HCT116 (cell line): ENCODE results near the gene FAM131A. TPM values are rescaled to one million over a fixed set of nuclear protein-coding genes. Genes with fewer than 3 reads are reported as not detected.

ENCODE experiments used
- ATAC-seq: fragments of 200-7000 bp; cut with Tn5 transposase; 2 replicates; pipeline ENCODE4 v1.9.1; 2020; ENCODE audit warnings: mild to moderate bottlenecking, moderate library complexity
- BruUV-seq: library from RNA; stranded (reverse); fragments of 400-500 nt; replicated peaks from 2 replicates; lab custom pipeline; 2021; lab: Mats Ljungman, UMichigan
- CTCF ChIA-PET: fragments of 300-600 bp; sonication (Branson Sonifier 250); formaldehyde crosslinking; loops from one replicate; lab custom pipeline; 2021; ENCODE audit warnings: antibody characterized with exemption; lab: Charles Lee
- POLR2A ChIA-PET: fragments of 300-600, 350-600 bp; sonication (Branson Sonifier 250); formaldehyde crosslinking; loops from one replicate; lab custom pipeline; 2021; ENCODE audit warnings: antibody characterized with exemption; lab: Charles Lee
- RAD21 ChIA-PET, 2 experiments: fragments of 300-600 bp; sonication (Branson Sonifier 250); formaldehyde crosslinking; loops; one replicate each; lab custom pipeline; 2023; ENCODE audit warnings: low total read pairs in 2 of 2; ENCODE audit not compliant: uncharacterized antibody in 2 of 2, unreplicated experiment in 2 of 2, low non-redundant PET in 1 of 2; lab: Charles Lee
- DNase-seq: peaks from one replicate; pipeline ENCODE4 v3.0.0-alpha.2; 2010; ENCODE audit warnings: low read depth, low spot score
- H2AFZ ChIP-seq: fragments of 200-600 bp; shearing (Covaris generic), sonication (generic); 2 replicates; pipeline ENCODE4 v1.6.1; 2017; ENCODE audit warnings: low read depth, mixed run types, mixed read lengths, antibody characterized with exemption, low read length; ENCODE audit not compliant: poor library complexity, severe bottlenecking
- H3K27ac ChIP-seq: 2 replicates; pipeline ENCODE4 v1.5.1; 2012; ENCODE audit warnings: low read depth, low read length
- H3K27me3 ChIP-seq: fragments of 200-600 bp; sonication (generic); 2 replicates; pipeline ENCODE4 v1.6.1; 2016; ENCODE audit warnings: mixed run types, low read length, mixed read lengths; ENCODE audit not compliant: insufficient read depth
- H3K36me3 ChIP-seq, 2 experiments: fragments of 200-500 bp in 1 of 2; fragments of 200-600 bp in 1 of 2; sonication (Bioruptor generic) in 1 of 2; sonication (generic) in 1 of 2; 2 replicates each; pipeline versions ENCODE4 v1.5.1 to v1.6.1; 2014 to 2016; ENCODE audit warnings: low read length in 2 of 2, inconsistent platforms in 1 of 2, mixed read lengths in 1 of 2, mixed run types in 1 of 2; ENCODE audit not compliant: insufficient read depth in 2 of 2, control insufficient read depth in 1 of 2
- H3K4me1 ChIP-seq, 2 experiments: fragments of 200-600 bp in 1 of 2; sonication (generic) in 1 of 2; 2 replicates each; pipeline versions ENCODE4 v1.5.1 to v1.6.1; 2012 to 2017; ENCODE audit warnings: low read length in 2 of 2, inconsistent platforms in 1 of 2, mild to moderate bottlenecking in 1 of 2, mixed read lengths in 1 of 2, mixed run types in 1 of 2, moderate library complexity in 1 of 2; ENCODE audit not compliant: insufficient read depth in 2 of 2, control insufficient read depth in 1 of 2
- H3K4me2 ChIP-seq: fragments of 200-600 bp; sonication (generic); 2 replicates; pipeline ENCODE4 v1.6.1; 2017; ENCODE audit warnings: mixed run types, low read length, mixed read lengths
- H3K4me3 ChIP-seq, 2 experiments: fragments of 200-600 bp in 1 of 2; sonication (generic) in 1 of 2; replicated peaks in 1 of 2; 2 replicates each; pipeline ENCODE4 v1.5.1; 2011 to 2016; ENCODE audit warnings: low read length in 2 of 2, control low read depth in 1 of 2, low read depth in 1 of 2, mild to moderate bottlenecking in 1 of 2, mixed read lengths in 1 of 2, mixed run types in 1 of 2
- H3K79me2 ChIP-seq: fragments of 200-600 bp; sonication (generic); 2 replicates; pipeline ENCODE4 v1.6.1; 2017; ENCODE audit warnings: mild to moderate bottlenecking, mixed run types, low read length, moderate library complexity, mixed read lengths; ENCODE audit not compliant: insufficient read depth
- H3K9ac ChIP-seq: fragments of 200-600 bp; sonication (generic); 2 replicates; pipeline ENCODE4 v1.6.1; 2016; ENCODE audit warnings: low read length, mixed read lengths
- H3K9me2 ChIP-seq: fragments of 200-600 bp; sonication (generic), shearing (Covaris generic); 2 replicates; pipeline ENCODE4 v1.6.1; 2017; ENCODE audit warnings: mixed run types, mild to moderate bottlenecking, moderate library complexity; ENCODE audit not compliant: insufficient read depth
- H3K9me3 ChIP-seq, 2 experiments: fragments of 200-500 bp in 1 of 2; fragments of 200-600 bp in 1 of 2; sonication (Bioruptor generic) in 1 of 2; sonication (generic) in 1 of 2; 2 replicates each; pipeline ENCODE4 v1.6.1; 2014 to 2017; ENCODE audit warnings: low read length in 2 of 2, mixed read lengths in 2 of 2, inconsistent platforms in 1 of 2, low read depth in 1 of 2, mild to moderate bottlenecking in 1 of 2, mixed run types in 1 of 2, moderate library complexity in 1 of 2; ENCODE audit not compliant: control insufficient read depth in 1 of 2, insufficient read depth in 1 of 2
- H4K20me1 ChIP-seq: fragments of 200-600 bp; sonication (generic), shearing (Covaris generic); 2 replicates; pipeline ENCODE4 v1.6.1; 2017; ENCODE audit warnings: mixed run types, mild to moderate bottlenecking, moderate library complexity; ENCODE audit not compliant: insufficient read depth
- ATF3 ChIP-seq: IDR thresholded peaks from 2 replicates; pipeline ENCODE4 v1.6.1; 2012
- CEBPB ChIP-seq: IDR thresholded peaks from 2 replicates; pipeline ENCODE4 v1.6.1; 2012; ENCODE audit warnings: low read depth
- CTCF ChIP-seq, 3 experiments: fragments of 200-600 bp in 1 of 3; sonication (generic) in 1 of 3; IDR thresholded peaks in 2 of 3; conservative IDR thresholded peaks in 1 of 3; 2 replicates each; pipeline ENCODE4 v1.5.1; 2012 to 2017; ENCODE audit warnings: low read depth in 2 of 3, low read length in 2 of 3, antibody characterized with exemption in 1 of 3, borderline replicate concordance in 1 of 3, control low read depth in 1 of 3, mild to moderate bottlenecking in 1 of 3, mixed read lengths in 1 of 3, mixed run types in 1 of 3, moderate library complexity in 1 of 3; ENCODE audit not compliant: insufficient read depth in 1 of 3
- EGR1 ChIP-seq: IDR thresholded peaks from 2 replicates; pipeline ENCODE4 v1.6.1; 2012; ENCODE audit warnings: low read depth
- EZH2 ChIP-seq: fragments of 200-600 bp; sonication (generic); IDR thresholded peaks from 2 replicates; pipeline ENCODE4 v1.6.1; 2017; ENCODE audit warnings: antibody characterized with exemption, mixed run types
- FOSL1 ChIP-seq: IDR thresholded peaks from 2 replicates; pipeline ENCODE4 v1.6.1; 2012; ENCODE audit warnings: low read depth
- POLR2A ChIP-seq: IDR thresholded peaks from 2 replicates; pipeline ENCODE4 v1.7.0; 2011; ENCODE audit warnings: borderline replicate concordance; ENCODE audit not compliant: insufficient read depth, insufficient read length; ENCODE audit errors: extremely low read depth
- REST ChIP-seq: IDR thresholded peaks from 2 replicates; pipeline ENCODE4 v1.6.1; 2012; ENCODE audit warnings: low read depth
- SP1 ChIP-seq: IDR thresholded peaks from 2 replicates; pipeline ENCODE4 v1.6.1; 2012; ENCODE audit warnings: low read depth
- SRF ChIP-seq: IDR thresholded peaks from 2 replicates; pipeline ENCODE4 v1.6.1; 2012; ENCODE audit warnings: low read depth
- TCF7L2 ChIP-seq: IDR thresholded peaks from 2 replicates; pipeline ENCODE4 v1.7.0; 2011; ENCODE audit warnings: borderline replicate concordance, inconsistent platforms; ENCODE audit not compliant: insufficient read depth, insufficient read length; ENCODE audit errors: extremely low read depth
- ZFX ChIP-seq: fragments of 450-650 bp; IDR thresholded peaks from 2 replicates; pipeline ENCODE4 v1.6.1; 2017
- ZNF274 ChIP-seq: fragments of 200-500 bp; sonication (Bioruptor generic); IDR thresholded peaks from 2 replicates; pipeline ENCODE4 v1.6.1; 2014; ENCODE audit warnings: mild to moderate bottlenecking, low read depth, low read length, inconsistent platforms
- intact Hi-C: fragments of 100-400 bp; cut with micrococcal nuclease; formaldehyde crosslinking; loops from 2 replicates; pipeline ENCODE4 v1.10.0; 2022
- total RNA-seq: library from RNA; stranded (reverse); gene quantifications from one replicate; pipeline ENCODE4 v1.2.1, GENCODE V29; 2021; ENCODE audit not compliant: unreplicated experiment

FAM131A gene
- total RNA-seq, 1 experiment from 2014 or later, result 17.8 TPM

GRCh38 chr3:184360070-184360928 lies 22.9 kb downstream of the FAM131A start:
- H3K79me2 ChIP-seq, result peaks cover 35% of the 10 kb centered on the region
- BruUV-seq, result no TSS peak
- H3K27me3 ChIP-seq, result no peaks in the 10 kb centered on the region
- peak overlapping the region; percentile 99 for H3K4me2 ChIP-seq
- TF ChIP-seq TCF7L2 (no peak), EGR1 (no peak), ZFX (no peak), EZH2 (no peak), SRF (no peak), REST (no peak), SP1 (no peak), ZNF274 (no peak), CEBPB (no peak), ATF3 (no peak), FOSL1 (no peak), CTCF (IDR thresholded peaks at IDR 0.05 in 2 of 3, conservative IDR thresholded peaks at IDR 0.05 in 1 of 3; ENCODE audit: borderline replicate concordance in 1 of 3, insufficient read depth in 1 of 3, low read depth in 2 of 3, low read length in 2 of 3) (no peak), POLR2A (no peak)
- TF ChIP-seq, all 23 proteins: peak for 0
- ChIA-PET RAD21 (no interaction called here), POLR2A (interaction anchor here (0.9 to 1.9 kb wide), 2 partner anchors 15 to 154 kb away, joined by 3 to 5 read pairs; no protein-coding TSS in a partner anchor), CTCF (interaction anchor here (0.6 to 1.4 kb wide), 2 partner anchors 11 to 892 kb away, joined by 3 read pairs; no protein-coding TSS in a partner anchor)
- no peaks in the 10 kb centered on the region for H4K20me1 ChIP-seq
- no peak for ATAC-seq
- H2AFZ ChIP-seq, result no peak overlapping the region
- no peaks in the 10 kb centered on the region for H3K9me2 ChIP-seq
- no peak for DNase-seq
- H3K27ac ChIP-seq, result peak overlapping the region; percentile 96
- H3K4me3 ChIP-seq, result peak overlapping the region; percentile 95 to 96
- H3K4me1 ChIP-seq, result peaks cover 9 to 25% of the 10 kb centered on the region in 2 experiments
- intact Hi-C loops, result no loop called here
- H3K9me3 ChIP-seq, result no peaks in the 10 kb centered on the region
- H3K36me3 ChIP-seq, result peaks cover 21% of the 10 kb centered on the region in 2 experiments; a peak in 3 of 4 replicates
- peak overlapping the region; percentile 99 for H3K9ac ChIP-seq
